Adrenal gland (tissue), 19 donors: Measurements from ENCODE around the gene PMVK. TPM values are rescaled to one million over a fixed set of nuclear protein-coding genes. Genes with fewer than 3 reads are reported as not detected.

Source experiments
- DNase-seq, 7 donors: peaks; one replicate each; pipeline ENCODE4 v3.0.0-alpha.2; 2019 to 2020
- H3K27ac ChIP-seq, 5 donors: fragments of 200-600 bp; sonication (generic) in 4 of 5; 1 replicate in 3 of 5; 2 replicates in 2 of 5; pipeline versions ENCODE4 v1.5.1 to v1.8.0; 2016 to 2020; ENCODE audit warnings: mild to moderate bottlenecking in 1 of 5
- H3K27me3 ChIP-seq: fragments of 200-600 bp; 2 replicates; pipeline ENCODE4 v1.8.0; 2021
- H3K36me3 ChIP-seq, 2 donors: fragments of 200-600 bp; replicated peaks in 1 of 2; 1 replicate in 1 of 2; 2 replicates in 1 of 2; pipeline versions ENCODE4 v1.5.1 to v1.8.0; 2018 to 2022
- H3K4me1 ChIP-seq, 2 donors: fragments of 200-600 bp; replicated peaks in 1 of 2; 1 replicate in 1 of 2; 2 replicates in 1 of 2; pipeline versions ENCODE4 v1.5.1 to v1.8.0; 2018 to 2021
- H3K4me3 ChIP-seq, 4 donors: fragments of 200-600 bp; sonication (generic) in 3 of 4; one replicate each; pipeline ENCODE4 v1.5.1; 2016 to 2018
- H3K9me3 ChIP-seq, 3 donors: fragments of 200-600 bp; sonication (generic) in 1 of 3; replicated peaks in 1 of 3; 1 replicate in 2 of 3; 2 replicates in 1 of 3; pipeline versions ENCODE4 v1.5.1 to v1.8.0; 2016 to 2021
- CTCF ChIP-seq, 6 experiments: fragments of 450-650 bp in 4 of 6; fragments of 200-600 bp in 2 of 6; sonication (generic) in 1 of 6; IDR thresholded peaks; 1 replicate in 5 of 6; 2 replicates in 1 of 6; pipeline versions ENCODE4 v1.5.1 to v1.8.0; 2016 to 2021; ENCODE audit warnings: antibody characterized with exemption in 6 of 6, mild to moderate bottlenecking in 2 of 6, moderate library complexity in 1 of 6
- POLR2A ChIP-seq, 2 donors: fragments of 450-650 bp; IDR thresholded peaks; one replicate each; pipeline ENCODE4 v1.6.1; 2017; ENCODE audit warnings: antibody characterized with exemption in 2 of 2, mild to moderate bottlenecking in 2 of 2, moderate library complexity in 1 of 2
- WGBS, 4 donors: extraction: QIAGEN DNeasy Blood & Tissue Kit in 2 of 4; methylation state at CpG; one replicate each; pipeline versions ENCODE4 v1.1.5 to v1.1.7; 2013 to 2017; 5-methylcytosine and 5-hydroxymethylcytosine counted together
- intact Hi-C, 2 donors: fragments of 100-400 bp; cut with DNase I; formaldehyde crosslinking; loops; one replicate each; pipeline versions ENCODE4 v1.14.1 to v1.15.0; 2022 to 2023
- long read RNA-seq, 10 donors: library from polyadenylated mRNA in 3 of 10; unstranded in 2 of 10; stranded (forward) in 1 of 10; transcript quantifications; one replicate each; pipeline ENCODE4 v2.0.0 and lab custom pipeline, GENCODE V29; 2021 to 2026
- polyA plus RNA-seq, 3 donors: library from polyadenylated mRNA; stranded (reverse); fragments of 200-250 nt in 2 of 3; fragments of 350-450 nt in 1 of 3; fragmentation: Illumina TruSeq in 1 of 3; extraction: RNeasy Lipid Tissue Mini Kit (QIAGEN cat#74804) in 1 of 3; gene quantifications; one replicate each; pipeline ENCODE4 v1.2.3, GENCODE V29; 2013 to 2014
- total RNA-seq, 9 donors: library from RNA; depleted of rRNA in 4 of 9; stranded (reverse); fragments of >200 nt in 4 of 9; fragments of 120-200 nt in 1 of 9; fragmentation: NEBNext Ultra II Directional in 1 of 9; extraction: Animal tissue kit (Norgen Biotek cat#: 25700) in 1 of 9; gene quantifications; one replicate each; pipeline versions ENCODE4 v1.1.0 to v1.2.4, GENCODE V29; 2013 to 2023
- donor health status: healthy with polysubstance abuse.
- donor health status: Bipolar disorder and iron deficiency.
- donor health status: DM: yes; HTN: yes; CAD: no.
- donor health status: DM: no; HTN: no; CAD: no.
- donor health status: DM: no; HTN: no; CAD: no.
- donor health status: DM: yes; HTN: yes; CAD: no.

PMVK gene
- total RNA-seq (10 to 100 TPM; 12.6 to 70.0 (median 31.0) TPM), polyA plus RNA-seq (10 to 100 TPM; 41.4 to 45.1 (median 42.1) TPM)
- long read RNA-seq, donor 1, transcript PMVK-201 (5 exons, 1,280 nt) = major isoform, 37 of 105 reads
- long read RNA-seq, donor 1, partial matches to known transcripts = 68 of 105 reads
- long read RNA-seq, donor 1, other reads (novel, unspliced or antisense) = 0 of 105 reads
- long read RNA-seq, donor 2, transcript PMVK-201 (5 exons, 1,280 nt) = major isoform, 29 of 36 reads
- long read RNA-seq, donor 2, partial matches to known transcripts = 7 of 36 reads
- long read RNA-seq, donor 2, other reads (novel, unspliced or antisense) = 0 of 36 reads
- long read RNA-seq, donor 3, transcript PMVK-201 (5 exons, 1,280 nt) = major isoform, 31 of 31 reads
- long read RNA-seq, donor 3, partial matches to known transcripts = 0 of 31 reads
- long read RNA-seq, donor 3, other reads (novel, unspliced or antisense) = 0 of 31 reads
- long read RNA-seq, donor 4, transcript PMVK-201 (5 exons, 1,280 nt) = major isoform, 89 of 90 reads
- long read RNA-seq, donor 4, partial matches to known transcripts = 0 of 90 reads
- long read RNA-seq, donor 4, other reads (novel, unspliced or antisense) = 1 of 90 reads
- long read RNA-seq, donor 5, transcript PMVK-201 (5 exons, 1,280 nt) = major isoform, 164 of 174 reads
- long read RNA-seq, donor 5, partial matches to known transcripts = 6 of 174 reads
- long read RNA-seq, donor 5, other reads (novel, unspliced or antisense) = 4 of 174 reads
- long read RNA-seq, donor 6, transcript PMVK-201 (5 exons, 1,280 nt) = major isoform, 60 of 68 reads
- long read RNA-seq, donor 6, partial matches to known transcripts = 3 of 68 reads
- long read RNA-seq, donor 6, other reads (novel, unspliced or antisense) = 5 of 68 reads
- long read RNA-seq, donor 7, transcript PMVK-201 (5 exons, 1,280 nt) = major isoform, 10 of 43 reads
- long read RNA-seq, donor 7, partial matches to known transcripts = 33 of 43 reads
- long read RNA-seq, donor 7, other reads (novel, unspliced or antisense) = 0 of 43 reads
- long read RNA-seq, donor 8, transcript PMVK-201 (5 exons, 1,280 nt) = major isoform, 47 of 114 reads
- long read RNA-seq, donor 8, partial matches to known transcripts = 67 of 114 reads
- long read RNA-seq, donor 8, other reads (novel, unspliced or antisense) = 0 of 114 reads
- long read RNA-seq, donor 9, transcript PMVK-201 (5 exons, 1,280 nt) = major isoform, 22 of 46 reads
- long read RNA-seq, donor 9, partial matches to known transcripts = 24 of 46 reads
- long read RNA-seq, donor 9, other reads (novel, unspliced or antisense) = 0 of 46 reads
- long read RNA-seq, donor 10, transcript PMVK-201 (5 exons, 1,280 nt) = major isoform, 16 of 27 reads
- long read RNA-seq, donor 10, partial matches to known transcripts = 11 of 27 reads
- long read RNA-seq, donor 10, other reads (novel, unspliced or antisense) = 0 of 27 reads

GRCh38 chr1:154936555-154937084 is at the start of gene PMVK:
Gene PMVK (minus strand): TSS chr1:154936719. CDS start chr1:154936685, 34 bp downstream.
- intact Hi-C loops = no loop called here
- Histone ChIP-seq H3K9me3 (no peaks in the 10 kb centered on the region), H3K4me1 (peaks cover 24 to 42% of the 10 kb centered on the region in 2 donors)

GRCh38 chr1:154983776-154984466 is 47.4 kb upstream of the PMVK start:
- H3K4me3 ChIP-seq = peak overlapping the region in 3 of 4 donors; percentile 21 to 92 (median 50)
- 23 to 28% (median 24%) methylated on average over 14 to 17 of the region's 17 CpGs for WGBS, 4 donors
- peaks cover 7 to 14% of the 10 kb centered on the region in 2 donors for H3K4me1 ChIP-seq
- H3K9me3 ChIP-seq = no peaks in the 10 kb centered on the region
- peak in 1 of 7 donors; percentile 14 for DNase-seq
- no peaks in the 10 kb centered on the region for H3K27me3 ChIP-seq
- TF ChIP-seq POLR2A (IDR thresholded peaks at IDR 0.05) = no peak
- TF ChIP-seq CTCF (IDR thresholded peaks at IDR 0.05) = no peak
- no peaks in the 10 kb centered on the region for H3K36me3 ChIP-seq
- intact Hi-C loops = no loop called here
- H3K27ac ChIP-seq = peak overlapping the region in 2 of 5 donors; percentile 43 to 47

More at GRCh38 chr1:154936555-154937084, at the start of gene PMVK:
- Histone ChIP-seq H3K36me3 (no peaks in the 10 kb centered on the region), H3K27ac (peak within 1 kb of the TSS; percentile 84 to 99 (median 97)), H3K4me3 (peak within 1 kb of the TSS; percentile 23 to 69 (median 63)), H3K27me3 (no peaks in the 10 kb centered on the region)
- DNase-seq = peak; percentile 97 to 98 (median 97)
- TF ChIP-seq CTCF (IDR thresholded peaks at IDR 0.05) (peak in 4 of 6 experiments; percentile 2 to 35 (median 24)), POLR2A (IDR thresholded peaks at IDR 0.05) (peak; percentile 54 to 75)
- 0% methylated on average over 2 to 45 of the region's 45 CpGs for WGBS, 4 donors

GRCh38 chr1:154982897-154983648 is 46.6 kb upstream of the PMVK start, which contains the start of gene FLAD1:
Gene FLAD1 (plus strand): TSS chr1:154983344. CDS start chr1:154983695, 351 bp downstream.
- WGBS, 4 donors = 0 to 1% (median 0%) methylated on average over 25 to 26 of the region's 26 CpGs
- Histone ChIP-seq H3K36me3 (no peaks in the 10 kb centered on the region), H3K27me3 (no peaks in the 10 kb centered on the region), H3K9me3 (no peaks in the 10 kb centered on the region), H3K27ac (peak within 1 kb of the TSS in 2 of 5 donors; percentile 43 to 47), H3K4me1 (peaks cover 7 to 14% of the 10 kb centered on the region in 2 donors), H3K4me3 (peak within 1 kb of the TSS in 3 of 4 donors; percentile 21 to 92 (median 50))
- intact Hi-C loops = no loop called here
- peak in 1 of 2 donors; percentile 32 for TF ChIP-seq POLR2A (IDR thresholded peaks at IDR 0.05)
- TF ChIP-seq CTCF (IDR thresholded peaks at IDR 0.05) = no peak
- DNase-seq = peak; percentile 97 to 100 (median 99)
